Cortex of kidney (tissue), 1 donor: ENCODE measurements around the gene DCXR.

Experiments
- DNase-seq: peaks from one replicate; lab custom pipeline; 2025; lab: John Stamatoyannopoulos, UW

DCXR gene

DNA sequence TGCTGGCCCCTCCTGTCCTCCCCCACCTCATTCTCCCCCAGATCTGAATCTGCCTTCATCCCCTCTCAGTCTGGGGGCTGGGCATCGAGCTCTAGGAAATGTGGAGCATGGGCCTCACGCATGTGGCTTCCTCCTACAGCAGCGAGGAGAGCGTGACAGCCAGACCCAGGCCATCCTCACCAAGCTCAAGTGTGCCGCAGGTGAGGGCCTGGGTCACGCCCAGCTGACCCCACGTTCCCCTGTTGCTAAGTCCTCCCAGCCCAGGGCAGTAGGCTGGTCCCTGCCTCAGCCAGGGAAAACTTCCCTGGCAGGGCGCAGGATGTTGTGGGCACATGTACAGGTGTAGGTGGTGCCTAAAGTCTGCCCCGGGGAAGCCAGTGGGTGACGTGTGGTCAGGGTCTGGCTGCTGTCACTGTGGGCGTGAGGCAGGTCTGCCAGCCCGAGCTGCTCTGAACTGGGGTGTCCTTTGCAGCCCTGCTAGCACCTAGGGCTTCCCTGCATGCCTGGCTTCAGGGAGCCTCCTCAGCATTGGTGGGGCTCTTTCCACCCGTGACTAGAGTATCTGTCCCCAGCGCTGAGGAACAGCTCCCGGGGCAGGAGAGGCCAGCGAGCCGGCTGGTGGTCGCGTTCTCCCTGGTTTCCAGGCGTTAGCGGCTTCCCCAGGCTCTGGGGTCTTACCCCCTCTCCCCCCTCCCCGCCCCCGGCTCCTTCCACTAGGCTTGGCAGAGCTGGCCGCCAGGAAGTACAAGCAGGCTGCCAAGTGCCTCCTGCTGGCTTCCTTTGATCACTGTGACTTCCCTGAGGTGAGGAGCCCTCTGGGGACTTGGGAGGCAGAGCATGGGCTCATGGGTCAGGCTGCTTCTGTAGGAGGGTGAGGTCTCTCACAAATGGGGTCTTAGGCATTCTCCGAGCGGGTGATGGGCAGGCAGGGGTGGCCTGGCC is 17.8 kb upstream of the DCXR start:
- DNase-seq = no peak

DNA sequence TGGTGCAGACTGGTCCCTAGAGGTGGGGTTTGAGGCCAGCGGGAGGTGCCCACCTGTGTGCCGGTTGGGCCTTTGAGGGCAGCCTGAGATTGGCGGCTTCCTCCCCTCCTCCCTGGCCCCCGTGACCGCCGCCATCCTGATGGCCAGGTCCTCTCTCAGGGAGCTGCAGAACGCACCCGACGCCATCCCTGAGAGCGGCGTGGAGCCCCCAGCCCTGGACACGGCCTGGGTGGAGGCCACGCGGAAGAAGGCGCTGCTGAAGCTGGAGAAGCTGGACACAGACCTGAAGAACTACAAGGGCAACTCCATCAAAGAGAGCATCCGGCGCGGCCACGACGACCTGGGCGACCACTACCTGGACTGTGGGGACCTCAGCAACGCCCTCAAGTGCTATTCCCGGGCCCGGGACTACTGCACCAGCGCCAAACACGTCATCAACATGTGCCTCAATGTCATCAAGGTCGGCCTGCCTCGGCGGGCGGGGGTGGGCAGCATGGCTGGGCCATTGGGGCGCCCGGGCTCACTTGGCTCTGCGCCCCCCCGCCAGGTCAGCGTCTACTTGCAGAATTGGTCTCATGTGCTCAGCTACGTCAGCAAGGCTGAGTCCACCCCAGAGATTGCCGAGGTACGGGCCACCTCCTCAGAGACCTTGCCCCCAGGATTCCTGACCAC is 17.0 kb upstream of the DCXR start:
- DNase-seq = no peak

DNA sequence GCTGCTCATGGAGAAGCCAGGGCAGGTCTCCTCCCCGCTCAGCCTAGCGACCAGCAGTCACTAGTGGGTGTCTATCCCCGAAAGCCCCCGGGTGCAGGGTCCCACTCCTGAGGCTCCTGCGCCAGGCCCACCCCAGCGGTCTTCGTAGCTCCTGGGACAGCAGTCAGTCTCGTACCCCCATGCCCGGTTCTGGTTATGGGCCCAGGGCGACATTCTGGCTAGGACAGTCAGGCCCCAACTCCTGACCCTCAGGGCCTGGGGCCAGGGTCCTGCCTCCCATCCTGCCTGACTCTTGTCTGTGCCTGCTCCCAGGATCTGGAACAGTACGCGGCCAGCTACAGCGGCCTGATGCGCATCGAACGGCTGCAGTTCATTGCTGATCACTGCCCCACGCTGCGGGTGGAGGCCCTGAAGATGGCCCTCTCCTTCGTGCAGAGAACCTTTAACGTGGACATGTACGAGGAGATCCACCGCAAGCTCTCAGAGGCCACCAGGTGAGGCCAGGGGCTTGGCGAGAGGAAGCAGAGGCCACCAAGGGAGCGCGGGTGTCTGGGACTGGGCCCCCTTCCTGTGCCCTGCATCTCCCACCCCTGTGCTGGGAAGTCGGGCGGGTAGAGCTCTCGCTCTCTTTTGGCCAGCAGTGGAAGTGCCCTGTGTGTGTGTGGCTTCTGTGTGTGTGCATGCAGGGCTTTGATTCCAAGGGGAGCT is 16.2 kb upstream of the DCXR start:
- DNase-seq = no peak

- no peak for DNase-seq
These were observed 15.6 kb upstream of the DCXR start for GRCh38 chr17:82053130-82053529.

GRCh38 chr17:82052638-82053059 is 15.2 kb upstream of the DCXR start:
- no peak for DNase-seq

GRCh38 chr17:82051776-82052637 is 14.5 kb upstream of the DCXR start, which contains the start of the genes GPS1 and RFNG:
GPS1 (plus strand) TSS chr17:82051898; CDS start chr17:82051932, 34 bp downstream.
RFNG (minus strand) TSS chr17:82051811; CDS start chr17:82051766, 45 bp downstream.
- no peak for DNase-seq

DNA sequence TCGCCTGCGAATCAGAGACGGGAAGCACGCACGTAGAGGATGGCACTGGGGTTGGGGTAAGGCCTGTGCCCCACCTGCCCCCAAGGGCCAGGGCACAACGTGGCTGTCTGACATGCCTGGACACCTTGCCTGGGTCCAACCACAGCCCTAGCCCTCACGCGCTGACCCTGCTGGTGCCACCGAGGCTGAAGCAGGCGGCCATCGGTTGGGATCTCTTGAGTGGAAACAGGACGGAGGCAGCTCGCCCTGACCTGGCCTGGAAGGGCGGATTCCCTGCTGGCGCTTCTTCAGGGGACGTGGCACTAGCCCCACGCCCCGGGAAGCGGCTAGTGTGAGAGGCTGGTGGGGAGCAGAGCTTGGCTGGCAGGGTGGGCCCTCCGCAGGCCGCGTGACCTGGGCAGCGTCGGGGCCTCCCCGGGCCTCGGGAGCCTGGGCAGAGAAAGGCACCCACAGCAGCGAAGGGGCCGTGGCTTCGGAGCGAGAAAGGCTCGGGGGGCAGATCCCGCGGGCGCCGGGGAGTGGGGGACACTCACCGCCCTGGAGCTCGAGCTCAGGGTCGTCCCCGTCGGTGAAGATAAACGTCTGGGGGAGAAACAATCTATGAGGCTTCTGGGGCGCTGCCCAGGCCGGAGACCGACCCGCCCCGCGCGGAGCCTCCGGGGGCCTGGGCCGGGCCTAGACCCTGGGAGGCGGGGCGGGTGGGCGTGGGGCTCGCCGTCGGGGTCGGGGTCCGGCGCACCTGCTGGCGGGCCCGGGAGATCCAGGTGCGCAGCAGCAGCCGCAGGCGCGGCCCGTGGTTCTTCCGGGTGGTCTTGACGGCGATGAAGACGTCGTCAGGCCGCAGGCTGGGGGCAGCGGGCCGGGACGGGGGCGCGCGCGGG is 13.5 kb upstream of the DCXR start:
- no peak for DNase-seq

DNA sequence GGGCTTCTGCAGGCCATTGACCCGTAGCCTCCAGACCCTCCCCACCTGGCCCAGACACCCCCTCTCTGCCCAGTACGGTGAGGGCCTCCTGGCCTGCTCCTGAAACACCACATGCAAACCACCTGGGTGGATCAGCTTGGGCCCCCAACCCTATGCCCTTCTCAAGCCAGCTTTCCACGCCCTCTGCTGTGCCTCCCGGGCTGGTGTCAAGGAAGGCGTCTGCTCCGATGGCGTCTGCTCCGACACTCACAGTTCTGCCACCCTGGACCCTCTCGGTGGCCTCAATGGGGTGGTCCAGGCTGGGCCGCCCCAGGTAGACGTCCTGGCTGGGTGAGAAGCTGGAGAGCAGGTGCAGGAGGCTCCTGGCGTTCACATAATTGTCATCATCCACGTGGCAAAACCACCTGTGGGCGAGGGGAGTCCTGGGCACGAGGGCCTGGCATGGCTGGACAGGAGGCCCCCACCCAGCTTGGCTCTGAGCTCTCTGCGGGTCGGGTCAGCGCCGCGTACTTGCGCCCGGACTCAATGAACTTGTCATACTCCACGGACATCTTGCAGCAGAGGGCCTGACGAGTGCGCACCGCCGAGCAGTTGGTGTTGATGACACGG is 12.8 kb upstream of the DCXR start:
- DNase-seq = no peak

- no peak for DNase-seq
These were observed 12.0 kb upstream of the DCXR start for GRCh38 chr17:82049521-82049971.

DNA sequence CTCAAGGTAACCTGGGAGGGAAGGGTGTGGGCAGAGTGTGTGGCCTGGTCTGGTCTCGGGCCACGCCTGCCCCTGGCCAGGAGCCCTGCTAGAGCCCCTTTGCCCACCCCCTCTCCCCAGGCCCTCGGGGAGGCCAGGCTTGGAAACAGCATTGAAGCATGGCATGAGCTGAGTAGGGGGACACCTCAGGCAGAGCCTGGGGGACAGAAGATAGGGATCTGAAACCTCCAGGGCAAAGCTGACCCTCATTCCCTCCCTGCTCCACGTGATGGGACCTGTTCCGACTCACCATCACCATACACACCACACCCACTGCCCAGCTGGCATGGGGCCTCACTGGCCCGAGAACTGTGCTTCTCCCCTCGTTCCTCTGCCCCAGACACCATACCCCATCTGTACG is 11.6 kb upstream of the DCXR start:
- no peak for DNase-seq

DNA sequence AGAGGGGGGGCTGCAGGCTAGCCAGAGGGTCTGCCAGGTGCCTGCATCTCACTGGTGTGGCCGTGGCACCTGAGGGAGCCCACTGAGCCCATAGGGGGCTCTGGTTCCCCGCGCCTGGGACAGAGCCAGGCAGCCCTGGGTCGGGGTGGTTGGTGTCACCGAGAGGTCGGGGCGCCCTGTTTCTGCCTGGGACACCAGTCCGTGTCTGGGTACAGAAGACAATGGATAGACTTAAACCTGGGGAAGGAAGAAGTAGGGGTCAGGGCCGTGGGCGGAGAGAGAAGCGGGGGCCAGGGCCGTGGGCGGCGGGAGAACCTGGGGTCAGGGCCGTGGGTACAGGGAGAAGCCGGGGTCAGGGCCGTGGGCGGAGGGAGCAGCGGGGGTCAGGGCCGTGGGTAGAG is 11.1 kb upstream of the DCXR start:
- DNase-seq = no peak

GRCh38 chr17:82047914-82048570 is 10.5 kb upstream of the DCXR start:
- DNase-seq = no peak

GRCh38 chr17:82047379-82047778 is 9.9 kb upstream of the DCXR start:
- no peak for DNase-seq

DNA sequence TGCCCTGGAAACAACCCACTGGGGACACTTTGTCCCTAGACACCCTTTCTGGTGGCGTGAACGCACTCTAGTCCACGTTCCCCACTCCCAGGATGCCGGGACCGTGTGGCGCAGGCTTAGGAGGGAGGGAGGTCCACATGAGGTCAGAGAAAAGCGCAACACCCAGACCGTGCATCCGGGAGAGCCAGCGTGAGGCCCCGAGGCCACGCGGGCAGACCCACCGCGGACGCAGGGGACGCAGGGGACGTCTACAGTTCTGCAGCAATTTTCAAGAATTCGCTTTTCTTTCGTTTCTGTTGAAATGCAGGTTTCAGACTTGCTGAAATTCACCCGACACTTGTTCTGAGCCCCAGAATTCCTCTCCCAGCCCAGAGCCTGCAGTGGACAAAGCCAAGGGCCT is 9.4 kb upstream of the DCXR start:
- DNase-seq = no peak

- no peak for DNase-seq
These were observed 8.5 kb upstream of the DCXR start for GRCh38 chr17:82045936-82046484.

GRCh38 chr17:82043507-82043906 is 6.0 kb upstream of the DCXR start:
- DNase-seq = no peak

DNA sequence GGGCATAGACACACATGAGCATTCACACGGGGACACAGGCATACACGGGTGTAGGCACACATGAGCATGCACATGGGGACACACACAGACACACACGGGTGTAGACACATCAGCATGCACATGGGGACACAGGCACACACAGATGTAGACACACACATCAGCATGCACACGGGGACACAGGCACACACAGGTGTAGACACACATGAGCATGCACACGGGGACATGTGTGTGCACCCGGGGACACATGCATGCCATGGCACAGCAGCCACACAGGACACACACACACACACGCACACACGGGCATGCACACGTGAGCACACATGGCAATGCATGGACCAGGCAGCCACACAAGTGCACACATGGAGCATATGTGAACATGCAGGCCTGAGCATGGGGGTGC is 5.2 kb upstream of the DCXR start:
- no peak for DNase-seq

DNA sequence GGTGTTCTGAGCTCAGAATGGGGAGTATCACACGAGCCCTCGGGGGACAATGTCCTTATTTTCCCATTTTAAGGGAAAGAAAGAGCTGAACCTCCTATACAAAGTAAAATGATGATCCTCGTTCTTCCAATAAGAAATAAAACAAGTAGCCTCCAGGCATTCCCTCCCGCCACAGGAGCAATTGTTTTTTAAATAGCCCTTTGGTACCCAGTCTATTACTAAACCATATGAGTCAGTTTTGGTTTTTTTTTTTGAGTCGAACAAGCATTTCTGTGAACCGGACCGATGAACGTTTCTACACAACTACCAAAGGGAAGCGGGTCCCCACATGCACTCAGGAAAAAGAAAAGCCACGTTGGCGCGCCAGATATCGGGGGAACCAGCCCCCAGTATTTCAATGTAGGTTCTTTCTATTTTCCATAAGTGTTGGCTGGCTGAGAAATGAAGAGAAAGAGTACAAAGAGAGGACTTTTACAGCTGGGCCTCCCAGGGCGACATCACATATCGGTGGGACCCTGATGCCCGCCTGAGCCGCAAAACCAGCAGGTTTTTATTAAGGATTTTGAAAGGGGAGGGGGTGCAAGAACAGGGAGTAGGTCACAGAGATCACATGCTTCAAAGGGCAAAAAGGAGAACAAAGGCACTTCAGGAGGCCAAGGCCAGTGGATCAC is 3.8 kb upstream of the DCXR start:
- no peak for DNase-seq
